ENCODE results near the gene GBF1.

GRCh38 chr10:102421507-102421756, 176.1 kb downstream of the GBF1 start:
- TF ChIP-seq POLR2A (IDR thresholded peaks at IDR 0.05): no peak
- TF ChIP-seq CTCF (IDR thresholded peaks at IDR 0.05 in 8 of 11, conservative IDR thresholded peaks at IDR 0.05 in 3 of 11): no peak
- no peak for TF ChIP-seq POLR2AphosphoS5 (IDR thresholded peaks at IDR 0.05)

All from spleen (tissue), 7 donors.